ENCODE measurements around the gene HEATR5A.

DNA sequence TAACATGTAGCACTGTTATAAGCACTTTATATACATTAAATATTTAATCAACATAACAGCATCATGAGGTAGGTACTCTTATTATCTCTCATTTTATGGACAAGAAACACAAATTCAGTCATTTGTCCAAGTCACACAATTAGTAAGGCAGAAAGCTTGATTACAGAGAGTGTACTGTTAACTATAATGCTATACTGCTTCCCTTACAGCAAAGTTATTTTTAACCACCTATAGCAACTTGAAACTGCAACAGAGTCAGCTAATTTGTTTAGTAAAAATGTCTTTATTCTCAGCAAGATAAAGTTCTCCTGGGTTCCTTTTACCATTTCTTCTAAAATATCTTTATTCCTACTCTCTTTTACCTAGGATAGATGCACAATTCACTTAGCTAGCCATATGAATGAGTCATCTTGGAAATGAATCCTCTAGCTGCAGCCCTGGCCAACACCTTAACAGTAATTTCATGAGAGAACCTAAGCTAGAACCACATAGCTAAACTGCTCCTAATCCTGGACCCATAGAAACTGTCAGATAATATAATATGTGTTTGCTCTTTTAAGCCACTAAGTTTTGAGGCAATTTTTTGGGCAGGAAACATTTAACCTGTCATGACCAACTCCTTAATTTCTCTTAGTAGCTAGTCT, 122.5 kb downstream of the HEATR5A start:
- TF ChIP-seq CTCF (IDR thresholded peaks at IDR 0.05) (no peak), POLR2A (IDR thresholded peaks at IDR 0.05) (no peak)

Data from Peyer's patch (tissue), 4 donors.